Natural killer cell treated with Interleukin-12 subunit alpha and Interleukin-12 subunit beta and Interleukin-15 and Interleukin-18, amount 100 ng/mL, for 72 hours (primary cell): ENCODE data around the gene DGCR8. TPM values are rescaled to one million over a fixed set of nuclear protein-coding genes. Genes with fewer than 3 reads are reported as not detected.

ENCODE experiments used
- ATAC-seq, 2 donors: fragments of 150-1000 bp; cut with Tn5 transposase in 1 of 2; sonication (Bioruptor Pico), chemical (Tn5 transposase) in 1 of 2; 2 replicates each; pipeline ENCODE4 v1.10.0; 2021
- DNase-seq: peaks from one replicate; pipeline ENCODE4 v3.0.0; 2022; ENCODE audit warnings: low spot score
- H3K27ac Mint-ChIP-seq, 2 donors: 1 replicate in 1 of 2; 2 replicates in 1 of 2; pipeline ENCODE4 v1.8.0; 2022; ENCODE audit warnings: mixed read lengths in 2 of 2, mild to moderate bottlenecking in 1 of 2, moderate library complexity in 1 of 2
- H3K27me3 Mint-ChIP-seq, 2 donors: 1 replicate in 1 of 2; 2 replicates in 1 of 2; pipeline ENCODE4 v1.8.0; 2022; ENCODE audit warnings: mixed read lengths in 2 of 2
- H3K36me3 Mint-ChIP-seq: one replicate; pipeline ENCODE4 v1.8.0; 2022; ENCODE audit warnings: mixed read lengths
- H3K4me1 Mint-ChIP-seq, 2 donors: 1 replicate in 1 of 2; 2 replicates in 1 of 2; pipeline ENCODE4 v1.8.0; 2022; ENCODE audit warnings: low read depth in 2 of 2, mixed read lengths in 2 of 2, mild to moderate bottlenecking in 1 of 2
- H3K4me3 Mint-ChIP-seq: one replicate; pipeline ENCODE4 v1.8.0; 2022; ENCODE audit warnings: mixed read lengths
- H3K9me3 Mint-ChIP-seq: 2 replicates; pipeline ENCODE4 v1.8.0; 2022; ENCODE audit warnings: mixed read lengths
- total RNA-seq, 2 donors: library from RNA; stranded (reverse); gene quantifications; one replicate each; pipeline ENCODE4 v1.2.3, GENCODE V29; 2022

DGCR8 gene
- total RNA-seq, 2 donors from 2014 or later, result 60.1 to 89.5 TPM

- ATAC-seq, result no peak
- Mint-ChIP-seq H3K36me3 (no peaks in the 10 kb centered on the region), H3K9me3 (no peaks in the 10 kb centered on the region), H3K27ac (no peak overlapping the region), H3K27me3 (no peaks in the 10 kb centered on the region), H3K4me1 (no peaks in the 10 kb centered on the region), H3K4me3 (no peak overlapping the region)
- DNase-seq, result no peak
These were observed 67.4 kb downstream of the DGCR8 start for GRCh38 chr22:20147237-20147988.

GRCh38 chr22:20148414-20148813 is 68.4 kb downstream of the DGCR8 start:
- DNase-seq (no peak), ATAC-seq (no peak)
- H3K27me3 Mint-ChIP-seq, result no peaks in the 10 kb centered on the region

DNA sequence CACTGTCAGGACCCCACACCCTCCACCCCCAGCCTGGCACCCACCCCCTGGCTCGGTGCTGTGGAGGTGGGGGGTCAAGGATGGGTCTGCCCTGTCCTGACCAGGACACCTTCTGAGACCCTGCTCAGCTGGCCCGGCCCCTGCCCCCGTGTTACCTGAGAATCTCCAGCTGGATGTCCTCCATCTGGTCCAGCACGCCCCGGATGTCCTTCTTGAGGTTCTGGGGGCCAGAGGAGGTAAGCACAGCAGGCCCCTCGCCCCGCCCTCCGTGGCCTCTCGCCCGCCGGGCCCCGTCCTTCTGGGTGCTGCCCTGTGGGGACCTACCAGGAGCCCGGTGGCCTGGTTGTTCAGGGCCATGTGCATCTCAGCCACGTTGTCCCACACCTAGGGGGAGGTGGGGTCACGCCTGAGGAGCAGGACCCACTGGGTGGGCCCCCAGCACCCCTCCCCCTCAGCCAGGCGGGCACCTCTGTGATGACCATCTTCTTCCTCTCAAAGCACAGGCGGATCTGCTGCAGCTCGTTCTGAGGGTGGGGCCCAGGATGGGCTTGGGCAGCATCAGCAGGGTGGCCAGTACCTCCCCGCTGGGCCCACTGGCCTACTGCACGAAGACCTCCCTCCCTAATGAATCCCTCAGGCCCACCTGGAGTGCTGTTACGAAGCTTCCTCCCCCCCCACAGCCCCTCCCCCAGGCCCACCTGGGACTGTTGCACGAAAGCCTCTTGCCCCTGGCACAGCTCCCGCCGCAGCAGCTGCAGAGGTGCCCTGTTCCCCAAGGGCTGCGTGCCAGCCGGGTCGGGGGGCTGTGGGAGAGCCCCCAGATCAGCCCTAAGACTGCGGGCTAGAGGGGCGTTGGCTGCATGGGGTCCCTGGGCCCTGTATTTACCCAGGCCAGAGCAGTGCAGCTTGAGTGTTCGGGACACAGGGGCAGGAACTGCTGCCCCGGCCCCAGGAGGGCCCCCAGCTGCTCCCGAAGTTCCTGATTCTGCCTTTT is 69.5 kb downstream of the DGCR8 start:
- H3K36me3 Mint-ChIP-seq, result no peaks in the 10 kb centered on the region
- no peak overlapping the region for H3K27ac Mint-ChIP-seq
- H3K27me3 Mint-ChIP-seq, result no peaks in the 10 kb centered on the region
- H3K4me3 Mint-ChIP-seq, result no peak overlapping the region
- no peaks in the 10 kb centered on the region for H3K9me3 Mint-ChIP-seq
- DNase-seq (no peak), ATAC-seq (no peak)
- H3K4me1 Mint-ChIP-seq, result no peaks in the 10 kb centered on the region

More at GRCh38 chr22:20148414-20148813, 68.4 kb downstream of the DGCR8 start:
- no peak overlapping the region for H3K27ac Mint-ChIP-seq
- H3K9me3 Mint-ChIP-seq, result no peaks in the 10 kb centered on the region
- H3K36me3 Mint-ChIP-seq, result no peaks in the 10 kb centered on the region
- no peaks in the 10 kb centered on the region for H3K4me1 Mint-ChIP-seq
- no peak overlapping the region for H3K4me3 Mint-ChIP-seq

GRCh38 chr22:20150381-20151275 is 70.6 kb downstream of the DGCR8 start, which contains the start of gene CCDC188:
Gene CCDC188, minus strand, starts transcription at chr22:20151055. Its CDS starts 69 bp downstream, at chr22:20150986.
- Mint-ChIP-seq H3K9me3 (no peaks in the 10 kb centered on the region), H3K4me3 (no peak within 1 kb of the TSS), H3K36me3 (no peaks in the 10 kb centered on the region), H3K4me1 (no peaks in the 10 kb centered on the region), H3K27ac (no peak within 1 kb of the TSS), H3K27me3 (no peaks in the 10 kb centered on the region)
- no peak for ATAC-seq
- no peak for DNase-seq

- no peak overlapping the region for H3K27ac Mint-ChIP-seq
- DNase-seq (no peak), ATAC-seq (no peak)
- H3K27me3 Mint-ChIP-seq, result no peaks in the 10 kb centered on the region
- H3K4me1 Mint-ChIP-seq, result no peaks in the 10 kb centered on the region
- no peaks in the 10 kb centered on the region for H3K9me3 Mint-ChIP-seq
- H3K4me3 Mint-ChIP-seq, result no peak overlapping the region
- H3K36me3 Mint-ChIP-seq, result no peaks in the 10 kb centered on the region
These were observed 71.2 kb downstream of the DGCR8 start for GRCh38 chr22:20151276-20151588.

DNA sequence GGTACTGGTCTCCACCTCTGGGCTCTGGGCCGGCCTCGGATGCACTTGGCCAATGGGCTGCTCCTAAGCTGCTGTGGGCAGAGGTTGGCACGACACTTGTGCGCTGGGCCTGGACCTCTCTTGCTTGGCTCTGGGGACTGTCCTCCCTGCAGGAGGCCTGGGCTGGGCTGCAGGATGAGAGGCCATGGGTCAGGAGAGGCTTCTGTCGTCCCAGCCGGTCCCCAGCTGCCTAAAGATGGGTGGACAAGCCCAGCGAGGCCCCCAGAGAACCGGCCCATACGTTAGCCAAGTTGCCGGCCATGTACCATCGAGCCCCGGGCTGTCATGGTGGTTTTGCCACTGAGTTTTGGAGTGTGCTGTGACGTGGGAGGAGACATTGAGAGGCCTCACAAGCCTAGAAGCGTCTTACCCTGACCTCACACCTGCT is 72.4 kb downstream of the DGCR8 start:
- Mint-ChIP-seq H3K4me3 (no peak overlapping the region), H3K27ac (no peak overlapping the region)
- ATAC-seq, result no peak

GRCh38 chr22:20153945-20154344 is 73.9 kb downstream of the DGCR8 start:
- no peaks in the 10 kb centered on the region for H3K36me3 Mint-ChIP-seq

More for the DNA sequence above, 72.4 kb downstream of the DGCR8 start:
- Mint-ChIP-seq H3K4me1 (peaks cover 0 to 3% of the 10 kb centered on the region in 2 donors), H3K36me3 (no peaks in the 10 kb centered on the region), H3K27me3 (no peaks in the 10 kb centered on the region), H3K9me3 (no peaks in the 10 kb centered on the region)
- DNase-seq, result no peak

DNA sequence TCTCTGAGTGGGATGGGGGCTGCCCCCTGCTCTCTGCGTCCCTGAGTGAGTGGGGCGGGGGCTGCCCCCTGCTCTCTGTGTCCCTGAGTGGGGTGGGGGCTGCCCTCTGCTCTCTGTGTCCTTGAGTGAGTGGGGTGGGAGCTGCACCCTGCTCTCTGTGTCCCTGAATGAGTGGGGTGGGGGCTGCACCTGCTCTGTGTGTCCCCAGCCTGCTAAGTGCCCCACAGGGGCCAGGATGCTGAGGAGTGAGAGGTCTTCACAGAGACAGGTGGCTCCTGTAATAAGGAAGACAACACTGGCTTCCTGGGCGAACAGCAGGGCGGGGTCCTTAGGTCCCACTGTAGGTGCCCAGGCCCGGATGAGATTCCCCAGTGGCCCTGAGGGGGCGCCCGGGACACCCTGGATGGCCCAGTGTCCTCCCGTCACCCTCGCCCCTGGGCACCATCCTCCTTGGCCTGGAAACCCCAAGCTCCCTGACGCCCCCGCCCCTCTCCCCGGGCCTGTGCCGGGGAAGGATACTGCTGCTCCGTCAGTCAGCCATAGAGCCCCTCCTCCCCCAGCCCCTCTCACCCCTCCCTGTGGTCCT is 74.7 kb downstream of the DGCR8 start:
- Mint-ChIP-seq H3K4me3 (no peak overlapping the region), H3K36me3 (no peaks in the 10 kb centered on the region), H3K27ac (no peak overlapping the region), H3K4me1 (peaks cover 0 to 3% of the 10 kb centered on the region in 2 donors), H3K9me3 (no peaks in the 10 kb centered on the region), H3K27me3 (no peaks in the 10 kb centered on the region)
- DNase-seq, result no peak
- ATAC-seq, result no peak

More at GRCh38 chr22:20153945-20154344, 73.9 kb downstream of the DGCR8 start:
- Mint-ChIP-seq H3K4me1 (peaks cover 0 to 3% of the 10 kb centered on the region in 2 donors), H3K27me3 (no peaks in the 10 kb centered on the region), H3K27ac (no peak overlapping the region), H3K4me3 (no peak overlapping the region), H3K9me3 (no peaks in the 10 kb centered on the region)
- no peak for DNase-seq
- no peak for ATAC-seq

DNA sequence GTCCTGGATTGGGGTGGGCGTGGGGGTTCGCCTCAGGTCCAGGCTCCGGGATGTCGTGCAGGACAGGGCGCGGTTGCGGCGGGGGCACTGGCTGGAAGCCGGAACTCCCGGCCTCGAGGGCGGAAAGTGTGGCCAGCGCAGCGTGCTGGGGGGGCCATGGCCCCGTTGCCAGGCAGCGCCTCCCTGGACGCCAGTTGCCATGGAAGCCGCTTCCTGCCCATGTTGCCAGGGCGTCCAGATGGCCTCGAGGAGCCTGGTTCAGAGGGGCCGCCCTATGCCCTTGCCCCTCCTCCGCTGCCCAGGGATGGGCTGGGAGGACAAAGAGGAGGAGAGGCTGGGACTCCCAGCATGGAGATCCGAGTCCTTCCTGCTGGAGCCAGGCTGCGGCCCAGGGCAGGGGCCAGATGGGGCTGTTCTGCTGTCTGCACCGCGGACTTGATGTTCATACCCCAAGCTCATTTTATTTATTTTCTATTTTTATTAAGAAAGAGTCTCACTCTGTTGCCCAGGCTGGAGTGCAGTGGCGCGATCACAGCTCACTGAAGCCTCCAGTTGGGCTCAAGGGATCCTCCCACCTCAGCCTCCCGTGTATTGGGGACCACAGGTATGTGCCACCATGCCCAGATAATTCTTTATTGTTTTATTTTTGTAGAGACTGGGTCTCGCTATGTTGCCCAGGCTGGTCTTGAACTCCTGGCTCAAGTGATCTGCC is 75.4 kb downstream of the DGCR8 start:
- no peaks in the 10 kb centered on the region for H3K36me3 Mint-ChIP-seq
- ATAC-seq, result peak in 1 of 2 donors; percentile 43
- no peak overlapping the region for H3K4me3 Mint-ChIP-seq
- H3K4me1 Mint-ChIP-seq, result peaks cover 0 to 3% of the 10 kb centered on the region in 2 donors
- H3K27ac Mint-ChIP-seq, result no peak overlapping the region
- no peaks in the 10 kb centered on the region for H3K9me3 Mint-ChIP-seq
- no peaks in the 10 kb centered on the region for H3K27me3 Mint-ChIP-seq
- DNase-seq, result no peak

DNA sequence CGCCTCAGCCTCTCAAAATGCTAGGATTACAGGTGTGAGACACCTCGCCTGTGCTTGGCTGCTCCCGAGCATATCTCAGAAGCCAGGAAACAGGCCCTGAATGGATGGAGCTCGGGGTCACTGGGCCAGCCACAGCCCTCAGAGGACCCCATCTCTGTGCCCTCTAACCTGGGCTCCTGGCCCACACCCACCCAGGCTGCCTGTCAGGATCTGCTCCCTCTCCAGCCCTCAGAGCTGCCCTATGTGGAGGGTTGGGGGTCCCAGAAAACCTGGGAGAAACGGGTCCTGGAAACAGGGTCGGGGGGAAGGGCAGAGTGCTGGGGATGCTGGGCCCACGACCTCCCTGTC is 76.0 kb downstream of the DGCR8 start:
- Mint-ChIP-seq H3K4me1 (peaks cover 0 to 3% of the 10 kb centered on the region in 2 donors), H3K9me3 (no peaks in the 10 kb centered on the region), H3K27ac (no peak overlapping the region), H3K4me3 (no peak overlapping the region), H3K36me3 (no peaks in the 10 kb centered on the region), H3K27me3 (no peaks in the 10 kb centered on the region)
- DNase-seq (no peak), ATAC-seq (no peak)

GRCh38 chr22:20156611-20157429 is 76.8 kb downstream of the DGCR8 start:
- Mint-ChIP-seq H3K27me3 (no peaks in the 10 kb centered on the region), H3K9me3 (no peaks in the 10 kb centered on the region), H3K4me1 (peaks cover 0 to 3% of the 10 kb centered on the region in 2 donors), H3K4me3 (no peak overlapping the region), H3K36me3 (no peaks in the 10 kb centered on the region), H3K27ac (no peak overlapping the region)
- peak; percentile 87 for DNase-seq
- ATAC-seq, result peak; percentile 73 to 85
